OCI-LY1 (cell line): ENCODE results near the gene AGK.

ENCODE experiments used
- H2AFZ ChIP-seq: fragments of 200-600 bp; sonication (generic), shearing (Covaris generic); 2 replicates; pipeline ENCODE4 v1.6.0; 2014; ENCODE audit warnings: antibody characterized with exemption, mild to moderate bottlenecking, low read length
- H3F3A ChIP-seq: fragments of 200-600 bp; sonication (generic), shearing (Covaris generic); 2 replicates; pipeline ENCODE4 v1.6.0; 2014; ENCODE audit warnings: mild to moderate bottlenecking, antibody characterized with exemption, low read length, moderate library complexity; ENCODE audit not compliant: insufficient read depth
- H3K27ac ChIP-seq: fragments of 200-600 bp; sonication (generic); 2 replicates; pipeline ENCODE4 v1.5.1; 2014; ENCODE audit warnings: low read length, mixed run types, mild to moderate bottlenecking, low read depth; ENCODE audit not compliant: poor library complexity, severe bottlenecking
- H3K27me3 ChIP-seq: fragments of 200-600 bp; sonication (generic); 2 replicates; pipeline ENCODE4 v1.6.0; 2014; ENCODE audit warnings: antibody characterized with exemption, mild to moderate bottlenecking, low read length, moderate library complexity; ENCODE audit not compliant: insufficient read depth
- H3K36me3 ChIP-seq: fragments of 200-600 bp; sonication (generic); 2 replicates; pipeline ENCODE4 v1.6.1; 2014; ENCODE audit warnings: mild to moderate bottlenecking, antibody characterized with exemption, low read length, moderate library complexity, mixed read lengths; ENCODE audit not compliant: insufficient read depth
- H3K4me1 ChIP-seq: fragments of 200-600 bp; sonication (generic); 2 replicates; pipeline ENCODE4 v1.5.1; 2014; ENCODE audit warnings: mild to moderate bottlenecking, low read length, moderate library complexity; ENCODE audit not compliant: insufficient read depth, severe bottlenecking
- H3K4me2 ChIP-seq: fragments of 200-600 bp; sonication (generic), shearing (Covaris generic); 2 replicates; pipeline ENCODE4 v1.6.1; 2014; ENCODE audit warnings: low read length
- H3K4me3 ChIP-seq: fragments of 200-600 bp; sonication (generic); 2 replicates; pipeline ENCODE4 v1.5.1; 2014; ENCODE audit warnings: low read length, low read depth, mild to moderate bottlenecking, mixed read lengths; ENCODE audit not compliant: poor library complexity, severe bottlenecking
- H3K79me2 ChIP-seq: fragments of 200-600 bp; shearing (Covaris generic); 2 replicates; pipeline ENCODE4 v1.6.1; 2016; ENCODE audit warnings: mixed run types, low read length, mixed read lengths; ENCODE audit not compliant: insufficient read depth
- H3K9ac ChIP-seq: fragments of 200-600 bp; sonication (generic), shearing (Covaris generic); 2 replicates; pipeline ENCODE4 v1.6.1; 2014; ENCODE audit warnings: mild to moderate bottlenecking, low read length, mixed read lengths
- H3K9me2 ChIP-seq: fragments of 200-600 bp; sonication (generic), shearing (Covaris generic); 2 replicates; pipeline ENCODE4 v1.6.1; 2014; ENCODE audit warnings: low read depth, mild to moderate bottlenecking, low read length, mixed read lengths
- H3K9me3 ChIP-seq: fragments of 200-600 bp; shearing (Covaris generic); 2 replicates; pipeline ENCODE4 v1.6.1; 2014; ENCODE audit warnings: low read length, mixed read lengths
- H4K20me1 ChIP-seq: fragments of 200-600 bp; sonication (generic), shearing (Covaris generic); 2 replicates; pipeline ENCODE4 v1.6.0; 2016; ENCODE audit warnings: mild to moderate bottlenecking, low read length; ENCODE audit not compliant: insufficient read depth
- EZH2 ChIP-seq: fragments of 200-600 bp; sonication (generic), shearing (Covaris generic); IDR thresholded peaks from 2 replicates; pipeline ENCODE4 v1.8.0; 2017; ENCODE audit warnings: borderline replicate concordance, mixed run types, mild to moderate bottlenecking, antibody characterized with exemption, low read length, moderate library complexity, mixed read lengths
- TF ChIP-seq, protein P1 (sequence below): fragments of 200-600 bp; sonication (generic), shearing (Covaris generic); IDR thresholded peaks from 2 replicates; pipeline ENCODE4 v1.5.1; 2017; ENCODE audit warnings: mild to moderate bottlenecking, antibody characterized with exemption, low read length, moderate library complexity, mixed read lengths

Gene AGK

DNA sequence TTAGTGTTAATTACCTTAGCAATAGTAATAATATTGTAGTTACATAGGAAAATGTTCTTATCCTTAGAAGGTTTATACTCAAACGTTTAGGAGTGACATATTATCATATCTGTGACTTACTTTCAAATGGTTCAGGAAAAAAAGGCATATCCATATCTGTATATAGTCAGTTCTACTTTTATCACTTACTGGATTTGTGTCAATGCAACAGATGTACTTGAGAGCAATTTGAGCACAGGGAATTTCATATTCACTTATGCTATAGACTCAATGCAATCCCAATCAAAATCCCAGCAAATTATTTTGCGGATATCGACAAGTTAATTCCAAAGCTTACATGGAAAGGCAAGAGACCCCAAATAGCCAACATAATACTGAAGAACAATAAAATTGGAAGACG is 140.8 kb downstream of the AGK start:
- no peaks in the 10 kb centered on the region for H3K9me2 ChIP-seq
- no peak overlapping the region for H3K4me3 ChIP-seq
- H3K4me1 ChIP-seq: no peaks in the 10 kb centered on the region
- no peak overlapping the region for H2AFZ ChIP-seq
- no peaks in the 10 kb centered on the region for H3F3A ChIP-seq
- H3K27ac ChIP-seq: no peak overlapping the region
- no peak overlapping the region for H3K4me2 ChIP-seq
- TF ChIP-seq, protein P1, sequence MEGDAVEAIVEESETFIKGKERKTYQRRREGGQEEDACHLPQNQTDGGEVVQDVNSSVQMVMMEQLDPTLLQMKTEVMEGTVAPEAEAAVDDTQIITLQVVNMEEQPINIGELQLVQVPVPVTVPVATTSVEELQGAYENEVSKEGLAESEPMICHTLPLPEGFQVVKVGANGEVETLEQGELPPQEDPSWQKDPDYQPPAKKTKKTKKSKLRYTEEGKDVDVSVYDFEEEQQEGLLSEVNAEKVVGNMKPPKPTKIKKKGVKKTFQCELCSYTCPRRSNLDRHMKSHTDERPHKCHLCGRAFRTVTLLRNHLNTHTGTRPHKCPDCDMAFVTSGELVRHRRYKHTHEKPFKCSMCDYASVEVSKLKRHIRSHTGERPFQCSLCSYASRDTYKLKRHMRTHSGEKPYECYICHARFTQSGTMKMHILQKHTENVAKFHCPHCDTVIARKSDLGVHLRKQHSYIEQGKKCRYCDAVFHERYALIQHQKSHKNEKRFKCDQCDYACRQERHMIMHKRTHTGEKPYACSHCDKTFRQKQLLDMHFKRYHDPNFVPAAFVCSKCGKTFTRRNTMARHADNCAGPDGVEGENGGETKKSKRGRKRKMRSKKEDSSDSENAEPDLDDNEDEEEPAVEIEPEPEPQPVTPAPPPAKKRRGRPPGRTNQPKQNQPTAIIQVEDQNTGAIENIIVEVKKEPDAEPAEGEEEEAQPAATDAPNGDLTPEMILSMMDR: no peak
- no peak for TF ChIP-seq EZH2
- no peak overlapping the region for H3K9ac ChIP-seq
- H3K9me3 ChIP-seq: no peaks in the 10 kb centered on the region
- 0 out of 2 replicates have a peak, but pooled peaks cover 4% of the 10 kb centered on the region for H4K20me1 ChIP-seq
- H3K79me2 ChIP-seq: no peaks in the 10 kb centered on the region
- H3K27me3 ChIP-seq: 0 out of 2 replicates have a peak, but pooled peaks cover 4% of the 10 kb centered on the region
- H3K36me3 ChIP-seq: no peaks in the 10 kb centered on the region

GRCh38 chr7:141693082-141693481 is 141.9 kb downstream of the AGK start:
- H2AFZ ChIP-seq: no peak overlapping the region
- H3F3A ChIP-seq: no peaks in the 10 kb centered on the region
- H4K20me1 ChIP-seq: 0 out of 2 replicates have a peak, but pooled peaks cover 4% of the 10 kb centered on the region

GRCh38 chr7:141695803-141696289 is 144.6 kb downstream of the AGK start:
- no peaks in the 10 kb centered on the region for H3K79me2 ChIP-seq
- H3K27me3 ChIP-seq: peaks cover 4% of the 10 kb centered on the region; the same call in 1 of the 2 replicates
- H3K4me3 ChIP-seq: no peak overlapping the region
- H3K9ac ChIP-seq: no peak overlapping the region
- H3F3A ChIP-seq: no peaks in the 10 kb centered on the region
- 0 out of 2 replicates have a peak, but pooled peaks cover 2% of the 10 kb centered on the region for H4K20me1 ChIP-seq
- H3K36me3 ChIP-seq: no peaks in the 10 kb centered on the region
- TF ChIP-seq, protein P1: no peak
- TF ChIP-seq EZH2: no peak
- H3K4me2 ChIP-seq: no peak overlapping the region
- no peaks in the 10 kb centered on the region for H3K9me2 ChIP-seq
- H2AFZ ChIP-seq: no peak overlapping the region
- no peak overlapping the region for H3K27ac ChIP-seq
- peaks cover 3% of the 10 kb centered on the region for H3K4me1 ChIP-seq
- H3K9me3 ChIP-seq: no peaks in the 10 kb centered on the region

More at GRCh38 chr7:141693082-141693481, 141.9 kb downstream of the AGK start:
- Histone ChIP-seq H3K79me2 (no peaks in the 10 kb centered on the region), H3K36me3 (no peaks in the 10 kb centered on the region), H3K4me1 (no peaks in the 10 kb centered on the region), H3K27ac (no peak overlapping the region), H3K9me2 (no peaks in the 10 kb centered on the region), H3K9me3 (no peaks in the 10 kb centered on the region), H3K4me2 (no peak overlapping the region), H3K4me3 (no peak overlapping the region), H3K27me3 (0 out of 2 replicates have a peak, but pooled peaks cover 4% of the 10 kb centered on the region), H3K9ac (no peak overlapping the region)
- TF ChIP-seq EZH2: no peak

DNA sequence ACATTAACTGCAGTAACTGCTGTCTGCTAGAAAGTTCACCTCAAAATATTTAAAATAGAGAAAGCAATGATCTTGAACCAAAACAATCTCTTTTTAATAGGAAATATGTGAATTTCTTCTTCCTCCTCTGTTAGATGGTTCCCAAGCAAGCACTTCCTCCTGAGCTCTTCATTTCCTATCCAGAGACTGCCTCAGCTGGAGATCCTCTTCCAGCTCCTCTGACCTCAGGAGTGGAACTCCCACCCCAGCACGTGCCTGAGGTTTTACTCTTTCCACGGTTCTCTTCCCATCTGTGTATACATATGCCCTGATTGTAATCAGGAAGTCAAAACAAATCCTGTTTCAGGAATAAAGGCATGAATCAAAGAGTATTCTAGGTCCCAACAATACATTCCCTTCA is 145.1 kb downstream of the AGK start:
- no peaks in the 10 kb centered on the region; the same call in 1 of the 2 replicates for H3K27me3 ChIP-seq
- no peaks in the 10 kb centered on the region for H3K9me2 ChIP-seq
- no peak overlapping the region for H2AFZ ChIP-seq

More for the DNA sequence above, 145.1 kb downstream of the AGK start:
- no peak overlapping the region for H3K27ac ChIP-seq
- no peaks in the 10 kb centered on the region for H3K9me3 ChIP-seq
- no peaks in the 10 kb centered on the region for H3K36me3 ChIP-seq
- H3F3A ChIP-seq: no peaks in the 10 kb centered on the region
- no peaks in the 10 kb centered on the region for H3K79me2 ChIP-seq
- no peak overlapping the region for H3K4me3 ChIP-seq
- H4K20me1 ChIP-seq: 0 out of 2 replicates have a peak, but pooled peaks cover 2% of the 10 kb centered on the region
- no peak overlapping the region for H3K4me2 ChIP-seq
- no peak for TF ChIP-seq EZH2
- TF ChIP-seq, protein P1: no peak
- H3K4me1 ChIP-seq: peaks cover 6% of the 10 kb centered on the region
- H3K9ac ChIP-seq: no peak overlapping the region
